ENCODE results near the gene SLC41A3. TPM values are rescaled to one million over a fixed set of nuclear protein-coding genes. Genes with fewer than 3 reads are reported as not detected.

SLC41A3 gene
- total and polyA plus RNA-seq, 2 of the 8 experiments (the other 6 are each of a cell fraction or from before 2014, with no cell fraction given), result 30.2 to 56.4 TPM

GRCh38 chr3:126022741-126023359 lies 61.1 kb downstream of the SLC41A3 start:
- Histone ChIP-seq H4K20me1 (replicated peaks in 1 of 2; ENCODE audit: control insufficient read depth in 1 of 2, insufficient read depth in 2 of 2, low read length in 2 of 2) (no peaks in the 10 kb centered on the region), H3K4me1 (replicated peaks in 1 of 4; ENCODE audit: control insufficient read depth in 3 of 4, insufficient read depth in 4 of 4, low read length in 3 of 4) (peaks cover 0 to 14% (median 2%) of the 10 kb centered on the region in 4 experiments; a peak in 4 of 7 replicates), H2BK20ac (ENCODE audit: low read length) (0 out of 2 replicates have a peak overlapping the region, but pooled peaks have one; percentile 83), H4K5ac (ENCODE audit: insufficient read length, low read depth, low read length) (no peak overlapping the region), H2AK5ac (ENCODE audit: low read depth, low read length) (no peak overlapping the region; the same call in 1 of the 2 replicates), H3K23me2 (ENCODE audit: low read depth, low read length) (no peaks in the 10 kb centered on the region), H3K79me2 (ENCODE audit: control insufficient read depth in 1 of 2, insufficient read depth in 2 of 2, low read length in 2 of 2) (no peaks in the 10 kb centered on the region), H3K36me3 (ENCODE audit: control insufficient read depth in 2 of 4, insufficient read depth in 4 of 4, low read length in 3 of 4) (no peaks in the 10 kb centered on the region), H2BK120ac (replicated peaks; ENCODE audit: low read depth, low read length) (no peak overlapping the region), H3K27me3 (replicated peaks in 1 of 4; ENCODE audit: control insufficient read depth in 3 of 4, extremely low read depth in 1 of 4, insufficient read depth in 3 of 4, low read length in 3 of 4) (no peaks in the 10 kb centered on the region), H2BK15ac (ENCODE audit: low read length) (0 out of 2 replicates have a peak overlapping the region, but pooled peaks have one; percentile 31), H3K9ac (replicated peaks in 1 of 4; ENCODE audit: extremely low read depth in 1 of 4, low read depth in 3 of 4, low read length in 3 of 4) (no peak overlapping the region), H3K4me2 (ENCODE audit: insufficient read depth in 1 of 2, low read depth in 2 of 2, low read length in 2 of 2) (peak overlapping the region in 1 of 2 experiments; percentile 59; a peak in 2 of 4 replicates), H3K23ac (ENCODE audit: insufficient read length) (no peak overlapping the region), H4K91ac (replicated peaks; ENCODE audit: insufficient read length, low read length) (peak overlapping the region; percentile 57), H3K18ac (ENCODE audit: extremely low read depth, low read length) (peak overlapping the region; percentile 4; the same call in 1 of the 2 replicates), H3K4me3 (ENCODE audit: extremely low read depth in 1 of 4, insufficient read depth in 2 of 4, low read depth in 3 of 4, low read length in 4 of 4) (no peak overlapping the region), H2AFZ (ENCODE audit: low read length) (no peak overlapping the region), H2BK5ac (ENCODE audit: low read depth, low read length) (peak overlapping the region; percentile 54; the same call in 1 of the 2 replicates), H2BK12ac (ENCODE audit: low read depth, low read length) (peak overlapping the region; percentile 39; the same call in 1 of the 2 replicates), H3K9me3 (ENCODE audit: insufficient read depth in 2 of 2, low read depth in 1 of 2, low read length in 1 of 2) (peaks cover 10 to 12% of the 10 kb centered on the region in 2 experiments; a peak in 3 of 4 replicates), H3K79me1 (ENCODE audit: low read depth, low read length) (no peaks in the 10 kb centered on the region), H3K27ac (ENCODE audit: low read depth, low read length) (no peak overlapping the region), H3K56ac (replicated peaks; ENCODE audit: insufficient read length, low read depth, low read length) (no peak overlapping the region), H4K8ac (ENCODE audit: extremely low read depth, insufficient read depth, low read length) (no peak overlapping the region), H3K14ac (ENCODE audit: insufficient read length) (no peak overlapping the region), H3K4ac (replicated peaks; ENCODE audit: insufficient read length, low read depth, low read length) (no peak overlapping the region)
- WGBS, 2 experiments (ENCODE audit: extremely low coverage in 1 of 2, insufficient coverage in 1 of 2, insufficient read length in 1 of 2, insufficient replicate concordance in 2 of 2, low coverage in 1 of 2, low lambda C conversion rate in 2 of 2, missing lambda C conversion rate in 1 of 2), result 78% methylated on average over 10 of the region's 10 CpGs; no CpG with 5 or more reads in 1 of the 2 experiments
- ChIA-PET CTCF (ENCODE audit: partially characterized antibody) (interaction anchor here (0.6 to 2.4 kb wide), 3 partner anchors 9 to 172 kb away, joined by 3 to 8 read pairs (median 7); no protein-coding TSS in a partner anchor), POLR2A (ENCODE audit: partially characterized antibody) (interaction anchor here (1.0 to 1.5 kb wide), 2 partner anchors 9 to 19 kb away, joined by 3 to 5 read pairs; no protein-coding TSS in a partner anchor)
- DNase-seq (ENCODE audit: low read depth in 1 of 2, low spot score in 2 of 2), result no peak
- FAIRE-seq, result no peak
- TF ChIP-seq RBBP5 (IDR thresholded peaks at IDR 0.05; ENCODE audit: borderline replicate concordance, low read depth, low read length) (no peak), JUND (IDR thresholded peaks at IDR 0.05; ENCODE audit: low read length) (no peak), E2F6 (IDR thresholded peaks at IDR 0.05) (no peak), FOSL1 (IDR thresholded peaks at IDR 0.05; ENCODE audit: insufficient read depth, low read depth, low read length) (no peak), HDAC6 (IDR thresholded peaks at IDR 0.05; ENCODE audit: low read depth, low read length) (no peak), SIRT6 (IDR thresholded peaks at IDR 0.05; ENCODE audit: low read length) (no peak), BCL11A (IDR thresholded peaks at IDR 0.05; ENCODE audit: low read depth in 2 of 2, low read length in 2 of 2) (no peak), ASH2L (IDR thresholded peaks at IDR 0.05; ENCODE audit: low read length) (no peak), CHD1 (IDR thresholded peaks at IDR 0.05; ENCODE audit: low read depth, low read length) (no peak), SP1 (IDR thresholded peaks at IDR 0.05; ENCODE audit: low read depth, low read length) (no peak), USF2 (IDR thresholded peaks at IDR 0.05; ENCODE audit: low read length) (no peak)
